Measurements from ENCODE around the gene CDCA8. TPM values are rescaled to one million over a fixed set of nuclear protein-coding genes. Genes with fewer than 3 reads are reported as not detected.
"Not testable (repeated sequence)": the region's sequence is repeated elsewhere in the genome, so short reads cannot be mapped to it uniquely, and the experiment has no call there.

The CDCA8 gene
- total and polyA plus RNA-seq, 2 experiments from 2014 or later: 31.6 to 37.9 TPM

DNA sequence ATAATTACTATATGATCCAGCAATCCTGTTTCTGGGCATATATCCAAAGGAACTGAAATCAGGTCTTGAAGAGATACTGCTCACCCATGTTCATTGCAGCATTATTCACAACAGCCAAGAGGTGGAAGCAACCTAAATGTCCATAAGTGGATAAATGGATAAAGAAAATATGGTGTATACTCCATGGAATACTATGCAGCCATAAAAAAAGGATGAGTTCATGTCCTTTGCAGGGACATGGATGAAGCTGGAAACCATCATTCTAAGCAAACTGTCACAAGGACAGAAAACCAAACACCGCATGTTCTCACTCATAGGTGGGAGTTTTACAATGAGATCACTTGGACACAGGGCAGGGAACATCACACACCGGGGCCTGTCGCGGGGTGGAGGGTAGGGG, 46.3 kb downstream of the CDCA8 start:
- not testable (repeated sequence) for DNase-seq (ENCODE audit: low spot score); ATAC-seq; H3K27ac ChIP-seq (ENCODE audit: low read depth); H3K4me1 Mint-ChIP-seq; H2AFZ ChIP-seq; H3K4me1 ChIP-seq (ENCODE audit: insufficient read depth); H3K79me2 ChIP-seq (replicated peaks; ENCODE audit: insufficient read depth); H3K27ac Mint-ChIP-seq; H3K4me3 Mint-ChIP-seq; H3K4me3 ChIP-seq; H3K36me3 ChIP-seq (ENCODE audit: insufficient read depth); H4K20me1 ChIP-seq (replicated peaks; ENCODE audit: insufficient read depth); H3K27me3 Mint-ChIP-seq (ENCODE audit: insufficient read depth, low read depth, poor library complexity); H3K9me2 ChIP-seq (ENCODE audit: insufficient read depth); H3K9me3 Mint-ChIP-seq; H3K4me2 ChIP-seq; H3K36me3 Mint-ChIP-seq (ENCODE audit: low read depth); H3F3A ChIP-seq (replicated peaks; ENCODE audit: low read depth)
- peaks cover 14% of the 10 kb centered on the region for H3K27me3 ChIP-seq (ENCODE audit: insufficient read depth)

DNA sequence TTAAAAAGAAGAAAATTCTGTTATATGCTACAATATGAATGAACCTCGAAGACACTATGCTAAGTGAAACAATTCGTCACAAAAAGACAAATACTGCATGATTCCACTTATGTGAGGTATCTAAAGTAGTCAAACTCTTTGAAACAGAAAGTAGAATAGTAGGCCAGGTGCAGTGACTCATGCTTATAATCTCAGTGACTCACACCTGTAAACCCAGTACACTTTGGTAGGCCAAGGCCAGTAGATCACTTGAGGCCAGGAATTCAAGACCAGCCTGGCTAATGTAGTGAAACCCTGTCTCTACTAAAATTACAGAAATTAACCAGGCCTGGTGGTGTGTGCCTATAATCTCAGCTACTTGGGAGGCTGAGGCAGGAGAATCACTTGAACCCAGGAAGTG, 46.9 kb downstream of the CDCA8 start:
- no peaks in the 10 kb centered on the region for H3K36me3 Mint-ChIP-seq (ENCODE audit: low read depth)
- H3K4me2 ChIP-seq: no peak overlapping the region
- H3F3A ChIP-seq (replicated peaks; ENCODE audit: low read depth): no peaks in the 10 kb centered on the region
- no peaks in the 10 kb centered on the region; the same call in 1 of the 3 replicates for H3K4me1 Mint-ChIP-seq
- no peak overlapping the region for H3K4me3 Mint-ChIP-seq
- no peaks in the 10 kb centered on the region for H3K36me3 ChIP-seq (ENCODE audit: insufficient read depth)
- no peaks in the 10 kb centered on the region; the same call in 1 of the 3 replicates for H3K9me3 Mint-ChIP-seq
- no peak overlapping the region for H2AFZ ChIP-seq
- H3K27me3 Mint-ChIP-seq (ENCODE audit: insufficient read depth, low read depth, poor library complexity): peaks cover 5% of the 10 kb centered on the region
- no peaks in the 10 kb centered on the region for H3K79me2 ChIP-seq (replicated peaks; ENCODE audit: insufficient read depth)
- no peak overlapping the region for H3K4me3 ChIP-seq
- ATAC-seq (no peak), DNase-seq (ENCODE audit: low spot score) (no peak)
- H3K4me1 ChIP-seq (ENCODE audit: insufficient read depth): 0 out of 2 replicates have a peak, but pooled peaks cover 4% of the 10 kb centered on the region
- no peaks in the 10 kb centered on the region for H3K9me2 ChIP-seq (ENCODE audit: insufficient read depth)
- no peak overlapping the region for H3K27ac ChIP-seq (ENCODE audit: low read depth)
- peaks cover 9% of the 10 kb centered on the region for H3K27me3 ChIP-seq (ENCODE audit: insufficient read depth)
- no peak overlapping the region for H3K27ac Mint-ChIP-seq
- no peaks in the 10 kb centered on the region for H4K20me1 ChIP-seq (replicated peaks; ENCODE audit: insufficient read depth)
- TF ChIP-seq, protein P1, sequence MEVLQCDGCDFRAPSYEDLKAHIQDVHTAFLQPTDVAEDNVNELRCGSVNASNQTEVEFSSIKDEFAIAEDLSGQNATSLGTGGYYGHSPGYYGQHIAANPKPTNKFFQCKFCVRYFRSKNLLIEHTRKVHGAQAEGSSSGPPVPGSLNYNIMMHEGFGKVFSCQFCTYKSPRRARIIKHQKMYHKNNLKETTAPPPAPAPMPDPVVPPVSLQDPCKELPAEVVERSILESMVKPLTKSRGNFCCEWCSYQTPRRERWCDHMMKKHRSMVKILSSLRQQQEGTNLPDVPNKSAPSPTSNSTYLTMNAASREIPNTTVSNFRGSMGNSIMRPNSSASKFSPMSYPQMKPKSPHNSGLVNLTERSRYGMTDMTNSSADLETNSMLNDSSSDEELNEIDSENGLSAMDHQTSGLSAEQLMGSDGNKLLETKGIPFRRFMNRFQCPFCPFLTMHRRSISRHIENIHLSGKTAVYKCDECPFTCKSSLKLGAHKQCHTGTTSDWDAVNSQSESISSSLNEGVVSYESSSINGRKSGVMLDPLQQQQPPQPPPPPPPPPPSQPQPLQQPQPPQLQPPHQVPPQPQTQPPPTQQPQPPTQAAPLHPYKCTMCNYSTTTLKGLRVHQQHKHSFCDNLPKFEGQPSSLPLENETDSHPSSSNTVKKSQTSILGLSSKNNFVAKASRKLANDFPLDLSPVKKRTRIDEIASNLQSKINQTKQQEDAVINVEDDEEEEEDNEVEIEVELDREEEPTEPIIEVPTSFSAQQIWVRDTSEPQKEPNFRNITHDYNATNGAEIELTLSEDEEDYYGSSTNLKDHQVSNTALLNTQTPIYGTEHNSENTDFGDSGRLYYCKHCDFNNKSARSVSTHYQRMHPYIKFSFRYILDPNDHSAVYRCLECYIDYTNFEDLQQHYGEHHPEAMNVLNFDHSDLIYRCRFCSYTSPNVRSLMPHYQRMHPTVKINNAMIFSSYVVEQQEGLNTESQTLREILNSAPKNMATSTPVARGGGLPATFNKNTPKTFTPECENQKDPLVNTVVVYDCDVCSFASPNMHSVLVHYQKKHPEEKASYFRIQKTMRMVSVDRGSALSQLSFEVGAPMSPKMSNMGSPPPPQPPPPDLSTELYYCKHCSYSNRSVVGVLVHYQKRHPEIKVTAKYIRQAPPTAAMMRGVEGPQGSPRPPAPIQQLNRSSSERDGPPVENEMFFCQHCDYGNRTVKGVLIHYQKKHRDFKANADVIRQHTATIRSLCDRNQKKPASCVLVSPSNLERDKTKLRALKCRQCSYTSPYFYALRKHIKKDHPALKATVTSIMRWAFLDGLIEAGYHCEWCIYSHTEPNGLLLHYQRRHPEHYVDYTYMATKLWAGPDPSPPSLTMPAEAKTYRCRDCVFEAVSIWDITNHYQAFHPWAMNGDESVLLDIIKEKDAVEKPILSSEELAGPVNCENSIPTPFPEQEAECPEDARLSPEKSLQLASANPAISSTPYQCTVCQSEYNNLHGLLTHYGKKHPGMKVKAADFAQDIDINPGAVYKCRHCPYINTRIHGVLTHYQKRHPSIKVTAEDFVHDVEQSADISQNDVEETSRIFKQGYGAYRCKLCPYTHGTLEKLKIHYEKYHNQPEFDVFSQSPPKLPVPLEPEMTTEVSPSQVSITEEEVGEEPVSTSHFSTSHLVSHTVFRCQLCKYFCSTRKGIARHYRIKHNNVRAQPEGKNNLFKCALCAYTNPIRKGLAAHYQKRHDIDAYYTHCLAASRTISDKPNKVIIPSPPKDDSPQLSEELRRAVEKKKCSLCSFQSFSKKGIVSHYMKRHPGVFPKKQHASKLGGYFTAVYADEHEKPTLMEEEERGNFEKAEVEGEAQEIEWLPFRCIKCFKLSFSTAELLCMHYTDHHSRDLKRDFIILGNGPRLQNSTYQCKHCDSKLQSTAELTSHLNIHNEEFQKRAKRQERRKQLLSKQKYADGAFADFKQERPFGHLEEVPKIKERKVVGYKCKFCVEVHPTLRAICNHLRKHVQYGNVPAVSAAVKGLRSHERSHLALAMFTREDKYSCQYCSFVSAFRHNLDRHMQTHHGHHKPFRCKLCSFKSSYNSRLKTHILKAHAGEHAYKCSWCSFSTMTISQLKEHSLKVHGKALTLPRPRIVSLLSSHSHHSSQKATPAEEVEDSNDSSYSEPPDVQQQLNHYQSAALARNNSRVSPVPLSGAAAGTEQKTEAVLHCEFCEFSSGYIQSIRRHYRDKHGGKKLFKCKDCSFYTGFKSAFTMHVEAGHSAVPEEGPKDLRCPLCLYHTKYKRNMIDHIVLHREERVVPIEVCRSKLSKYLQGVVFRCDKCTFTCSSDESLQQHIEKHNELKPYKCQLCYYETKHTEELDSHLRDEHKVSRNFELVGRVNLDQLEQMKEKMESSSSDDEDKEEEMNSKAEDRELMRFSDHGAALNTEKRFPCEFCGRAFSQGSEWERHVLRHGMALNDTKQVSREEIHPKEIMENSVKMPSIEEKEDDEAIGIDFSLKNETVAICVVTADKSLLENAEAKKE (CRISPR knock-in tag; IDR thresholded peaks at IDR 0.05): no peak
- TF ChIP-seq NANOG (IDR thresholded peaks at IDR 0.05; ENCODE audit: borderline replicate concordance): no peak
- no peak for TF ChIP-seq CTCF (conservative IDR thresholded peaks at IDR 0.05; ENCODE audit: low read depth in 2 of 2)
- no peak for TF ChIP-seq ZNF114 (CRISPR knock-in tag; IDR thresholded peaks at IDR 0.05)
- TF ChIP-seq ZNF331 (CRISPR knock-in tag; IDR thresholded peaks at IDR 0.05; ENCODE audit: low read depth): no peak
- no peak for TF ChIP-seq EZH2phosphoT487 (IDR thresholded peaks at IDR 0.05; ENCODE audit: unreplicated experiment)
